Mucosa of rectum (tissue), 2 donors: ENCODE data around the gene RAB1A.
A peak's percentile ranks its signal among the peaks of the same experiment; 100 is the strongest.

Source experiments
- H3K27ac ChIP-seq, 2 donors: one replicate each; pipeline ENCODE4 v1.7.0; 2013; ENCODE audit warnings: inconsistent platforms in 2 of 2, low read depth in 2 of 2, low read length in 2 of 2
- H3K27me3 ChIP-seq, 2 donors: one replicate each; pipeline ENCODE4 v1.7.0; 2013; ENCODE audit warnings: low read length in 2 of 2; ENCODE audit not compliant: control insufficient read depth in 2 of 2, insufficient read depth in 2 of 2
- H3K36me3 ChIP-seq, 2 donors: one replicate each; pipeline ENCODE4 v1.7.0; 2013; ENCODE audit warnings: low read length in 2 of 2; ENCODE audit not compliant: control insufficient read depth in 2 of 2, insufficient read depth in 2 of 2
- H3K4me1 ChIP-seq, 2 donors: one replicate each; pipeline ENCODE4 v1.7.0; 2013; ENCODE audit warnings: low read length in 2 of 2, mild to moderate bottlenecking in 1 of 2; ENCODE audit not compliant: control insufficient read depth in 2 of 2, insufficient read depth in 2 of 2
- H3K4me3 ChIP-seq, 2 donors: one replicate each; pipeline ENCODE4 v1.7.0; 2013; ENCODE audit warnings: low read length in 2 of 2
- H3K9ac ChIP-seq, 2 donors: one replicate each; pipeline ENCODE4 v1.7.0; 2013; ENCODE audit warnings: low read length in 2 of 2, low read depth in 1 of 2, mild to moderate bottlenecking in 1 of 2
- H3K9me3 ChIP-seq, 2 donors: one replicate each; pipeline ENCODE4 v1.7.0; 2013; ENCODE audit warnings: low read length in 2 of 2; ENCODE audit not compliant: control insufficient read depth in 2 of 2
- donor health status: healthy.
- donor health status: Normal muscosa, but diverticular disease.

The RAB1A gene

GRCh38 chr2:65067806-65068553 is 61.9 kb downstream of the RAB1A start:
- no peak overlapping the region for H3K4me3 ChIP-seq
- H3K27ac ChIP-seq: peak overlapping the region in 1 of 2 donors; percentile 32
- H3K36me3 ChIP-seq: peaks cover 17 to 25% of the 10 kb centered on the region in 2 donors
- no peaks in the 10 kb centered on the region for H3K9me3 ChIP-seq
- no peaks in the 10 kb centered on the region for H3K27me3 ChIP-seq
- peaks cover 22 to 34% of the 10 kb centered on the region in 2 donors for H3K4me1 ChIP-seq
- no peak overlapping the region for H3K9ac ChIP-seq

DNA sequence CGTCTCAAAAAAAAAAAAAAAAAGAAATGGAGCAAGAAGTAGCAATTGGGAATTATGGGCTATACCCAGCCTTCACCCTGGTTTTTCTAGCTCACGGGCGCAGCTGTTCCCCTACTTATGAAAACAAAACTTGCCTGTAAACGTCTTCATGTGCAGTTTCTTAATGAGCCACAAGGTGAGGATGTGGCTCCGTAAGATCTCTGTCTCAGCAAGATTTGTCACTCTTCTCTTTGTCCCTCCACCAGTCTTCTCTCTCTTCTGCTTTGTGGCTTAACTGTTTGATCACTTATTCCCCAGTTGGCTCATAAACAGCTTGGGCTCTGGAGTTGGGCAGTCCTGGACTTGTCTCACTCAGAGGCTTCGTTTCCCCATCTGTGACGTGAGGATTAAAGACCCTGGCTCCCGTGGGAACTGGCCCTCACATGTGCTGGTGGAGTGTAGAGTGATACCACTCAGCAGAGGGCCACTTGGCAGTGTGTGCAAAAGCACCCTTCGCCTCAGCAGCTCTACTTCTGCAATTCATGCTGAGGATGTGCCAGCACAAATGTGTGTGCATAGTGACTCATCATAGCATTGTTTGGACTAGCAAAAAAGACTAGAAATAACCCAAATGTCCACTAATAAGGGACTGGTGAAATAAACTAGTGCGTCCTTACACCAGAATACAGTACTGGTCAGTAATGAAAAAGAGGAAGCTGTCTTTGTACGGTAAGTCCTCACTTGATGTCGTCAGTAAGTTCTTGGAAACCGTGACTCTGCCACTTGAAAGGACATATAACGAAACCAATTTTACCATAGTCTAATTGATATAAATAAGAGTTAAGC is 65.0 kb downstream of the RAB1A start:
- peak overlapping the region; percentile 63 to 73 for H3K27ac ChIP-seq
- peaks cover 10 to 19% of the 10 kb centered on the region in 2 donors for H3K4me1 ChIP-seq
- peak overlapping the region in 1 of 2 donors; percentile 40 for H3K4me3 ChIP-seq
- no peaks in the 10 kb centered on the region for H3K36me3 ChIP-seq
- peak overlapping the region in 1 of 2 donors; percentile 26 for H3K9ac ChIP-seq
- no peaks in the 10 kb centered on the region for H3K9me3 ChIP-seq
- no peaks in the 10 kb centered on the region for H3K27me3 ChIP-seq

DNA sequence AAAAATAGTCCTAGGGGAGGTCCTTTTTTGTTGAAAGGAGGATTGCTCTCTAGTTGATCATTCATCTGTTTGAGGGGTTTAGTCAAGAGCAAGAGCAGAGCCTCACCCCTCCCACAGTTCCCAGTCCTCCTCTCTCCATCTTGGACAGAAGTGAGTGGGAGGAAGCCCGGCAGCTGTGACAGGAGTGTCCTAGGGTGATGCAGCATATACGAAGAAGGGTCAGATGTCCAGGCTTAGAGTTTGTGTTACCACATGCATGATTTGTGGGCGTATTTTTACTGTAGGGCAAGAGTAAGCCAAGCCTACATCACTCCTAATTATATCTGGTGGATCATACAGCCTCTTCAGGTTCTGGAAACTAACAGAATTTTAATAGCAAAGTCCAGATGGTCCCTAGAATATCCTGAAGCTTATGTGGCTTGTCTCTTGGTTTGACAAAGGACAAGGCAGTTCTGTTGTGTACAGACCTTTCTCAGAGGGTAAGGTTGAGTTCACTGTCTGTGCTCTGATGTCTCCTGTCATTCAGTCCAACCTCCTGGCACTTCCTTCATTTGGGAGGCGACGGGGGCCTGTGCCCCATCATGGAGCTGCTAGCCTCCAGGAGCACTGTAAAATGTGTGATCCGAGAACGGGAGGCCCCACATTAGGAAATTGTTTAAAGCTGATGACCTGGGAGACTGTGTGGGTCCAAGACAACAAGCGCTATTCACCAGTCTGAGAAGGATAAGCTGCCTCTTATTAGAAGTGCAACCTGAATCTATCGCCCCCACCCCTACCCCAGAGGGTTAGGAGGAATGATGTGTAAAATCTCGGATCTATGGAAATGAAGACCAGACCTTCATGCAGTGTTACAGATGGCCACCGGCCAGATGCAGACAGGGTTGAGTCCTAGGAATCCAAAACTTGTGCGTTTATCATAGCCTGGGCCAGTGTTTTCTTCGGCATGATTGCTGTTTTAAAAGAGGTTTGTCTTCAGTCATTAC is 66.8 kb downstream of the RAB1A start:
- H3K4me1 ChIP-seq: peaks cover 4 to 15% of the 10 kb centered on the region in 2 donors
- no peaks in the 10 kb centered on the region for H3K36me3 ChIP-seq
- H3K27me3 ChIP-seq: no peaks in the 10 kb centered on the region
- no peaks in the 10 kb centered on the region for H3K9me3 ChIP-seq
- H3K4me3 ChIP-seq: no peak overlapping the region
- H3K9ac ChIP-seq: no peak overlapping the region
- H3K27ac ChIP-seq: no peak overlapping the region

GRCh38 chr2:65061910-65062339 is 68.0 kb downstream of the RAB1A start:
- no peak overlapping the region for H3K9ac ChIP-seq
- no peak overlapping the region for H3K4me3 ChIP-seq
- no peaks in the 10 kb centered on the region for H3K36me3 ChIP-seq
- no peaks in the 10 kb centered on the region for H3K9me3 ChIP-seq
- H3K4me1 ChIP-seq: peaks cover 9 to 24% of the 10 kb centered on the region in 2 donors
- no peak overlapping the region for H3K27ac ChIP-seq
- H3K27me3 ChIP-seq: no peaks in the 10 kb centered on the region

GRCh38 chr2:65061146-65061909 is 68.6 kb downstream of the RAB1A start:
- no peak overlapping the region for H3K27ac ChIP-seq
- no peaks in the 10 kb centered on the region for H3K9me3 ChIP-seq
- no peaks in the 10 kb centered on the region for H3K27me3 ChIP-seq
- H3K4me3 ChIP-seq: no peak overlapping the region
- H3K9ac ChIP-seq: no peak overlapping the region
- H3K36me3 ChIP-seq: no peaks in the 10 kb centered on the region
- H3K4me1 ChIP-seq: peaks cover 9 to 24% of the 10 kb centered on the region in 2 donors

DNA sequence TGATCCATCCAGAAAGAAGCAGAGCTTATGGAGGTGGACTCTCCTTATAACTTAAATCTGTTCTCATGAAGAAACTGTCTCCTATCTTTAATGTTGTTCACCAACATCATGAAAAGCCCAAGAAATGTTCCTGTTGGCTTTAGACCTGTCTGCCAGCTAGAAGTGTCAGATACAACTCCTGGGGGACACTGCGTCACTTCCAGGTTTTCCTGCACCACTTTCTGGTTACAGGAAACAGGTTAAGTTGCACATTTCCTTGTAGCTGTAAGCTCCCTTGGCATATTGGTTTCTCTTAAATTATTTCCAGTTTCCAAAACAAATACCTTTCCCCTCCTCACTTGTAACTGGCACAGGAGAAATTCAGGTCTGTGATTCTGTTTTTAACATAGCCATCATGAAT is 70.8 kb downstream of the RAB1A start:
- Histone ChIP-seq H3K4me3 (no peak overlapping the region), H3K9me3 (no peaks in the 10 kb centered on the region), H3K4me1 (peaks cover 19 to 21% of the 10 kb centered on the region in 2 donors), H3K9ac (no peak overlapping the region), H3K36me3 (no peaks in the 10 kb centered on the region), H3K27me3 (no peaks in the 10 kb centered on the region), H3K27ac (peak overlapping the region in 1 of 2 donors; percentile 2)

DNA sequence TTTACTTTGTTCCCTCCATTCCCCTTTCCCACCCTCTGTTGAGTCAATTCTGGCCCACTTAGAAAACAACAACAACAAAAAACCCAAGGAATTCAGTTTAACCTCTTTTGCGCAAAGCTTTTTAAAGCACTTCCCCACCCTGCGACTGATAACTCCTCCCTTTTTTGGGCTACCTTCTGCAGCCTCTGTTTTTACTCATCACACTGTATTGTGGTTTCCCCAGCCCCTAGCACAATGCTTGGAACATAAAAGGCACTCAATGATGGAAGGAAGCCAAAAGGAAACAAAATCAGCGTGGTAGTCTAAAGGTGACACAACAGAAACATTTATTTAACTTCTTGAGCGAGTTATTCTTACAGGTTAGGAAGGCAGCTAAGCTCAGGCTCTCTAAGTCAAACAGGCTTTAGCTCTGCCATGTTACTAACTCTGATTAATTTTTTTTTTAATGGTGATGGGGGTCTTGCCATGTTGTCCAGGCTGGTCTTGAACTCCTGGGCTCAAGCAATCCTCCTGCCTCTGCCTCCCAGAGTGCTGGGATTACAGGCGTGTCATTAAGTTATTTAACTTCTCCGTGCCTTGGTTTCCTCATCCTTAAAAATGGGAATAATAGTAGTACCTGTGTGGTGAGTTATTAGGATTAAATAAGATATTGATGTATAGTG is 72.4 kb downstream of the RAB1A start:
- Histone ChIP-seq H3K36me3 (no peaks in the 10 kb centered on the region), H3K4me1 (peaks cover 21 to 27% of the 10 kb centered on the region in 2 donors), H3K27ac (peak overlapping the region; percentile 79), H3K9ac (peak overlapping the region; percentile 48 to 73), H3K4me3 (peak overlapping the region; percentile 82), H3K9me3 (no peaks in the 10 kb centered on the region), H3K27me3 (no peaks in the 10 kb centered on the region)

DNA sequence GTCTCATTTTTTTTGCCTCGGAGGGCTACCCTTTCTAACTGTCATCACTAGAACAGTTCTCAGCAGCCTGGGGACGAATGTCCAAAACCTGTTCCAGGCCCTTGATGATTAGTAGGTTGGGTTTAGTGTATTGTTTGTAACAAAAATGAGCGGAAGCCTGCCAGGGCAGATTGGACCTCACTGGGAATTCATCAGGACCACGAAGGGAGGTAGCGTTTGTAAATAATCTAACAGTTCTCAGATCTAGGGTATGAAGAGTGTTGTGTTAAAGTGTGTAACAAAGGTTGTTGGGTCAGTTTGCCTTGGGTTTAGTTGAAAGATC is 72.9 kb downstream of the RAB1A start:
- Histone ChIP-seq H3K9ac (peak overlapping the region; percentile 48 to 73), H3K27me3 (no peaks in the 10 kb centered on the region), H3K27ac (peak overlapping the region; percentile 79), H3K4me1 (peaks cover 21 to 27% of the 10 kb centered on the region in 2 donors), H3K4me3 (peak overlapping the region; percentile 82), H3K36me3 (no peaks in the 10 kb centered on the region), H3K9me3 (no peaks in the 10 kb centered on the region)
